ENCODE measurements around the gene RICTOR.
"Not testable (repeated sequence)": the region's sequence is repeated elsewhere in the genome, so short reads cannot be mapped to it uniquely, and the experiment has no call there.

RICTOR gene

GRCh38 chr5:39053189-39053588 lies 21.0 kb downstream of the RICTOR start:
- Histone ChIP-seq H3K4me2 (ENCODE audit: low read length) (no peak overlapping the region), H2BK5ac (ENCODE audit: low read length) (no peak overlapping the region)

GRCh38 chr5:39052141-39052540 lies 22.1 kb downstream of the RICTOR start:
- H2AK5ac ChIP-seq (ENCODE audit: low read length), result no peak overlapping the region
- no peak overlapping the region for H3K23ac ChIP-seq (ENCODE audit: low read length)
- H3K4me3 ChIP-seq (ENCODE audit: low read length), result no peak overlapping the region
- no peak overlapping the region for H3K18ac ChIP-seq (ENCODE audit: low read length)
- no peak overlapping the region for H2BK5ac ChIP-seq (ENCODE audit: low read length)
- no peak overlapping the region for H4K8ac ChIP-seq (ENCODE audit: low read depth, low read length)
- no peak for DNase-seq
- H3K27me3 ChIP-seq (ENCODE audit: insufficient read depth, low read length, poor library complexity), result no peaks in the 10 kb centered on the region
- H3K27ac ChIP-seq (ENCODE audit: low read depth, low read length), result no peak overlapping the region
- H3K4me2 ChIP-seq (ENCODE audit: low read length), result no peak overlapping the region
- WGBS (ENCODE audit: extremely low coverage, insufficient coverage, low lambda C conversion rate), result no CpG with 5 or more reads among the region's 3 CpGs
- no peak overlapping the region for H3K9ac ChIP-seq (ENCODE audit: low read length)
- H3K56ac ChIP-seq (ENCODE audit: low read length), result no peak overlapping the region
- no peak overlapping the region for H4K5ac ChIP-seq (ENCODE audit: low read length)
- H3K36me3 ChIP-seq (ENCODE audit: control insufficient read depth, insufficient read depth, low read length), result no peaks in the 10 kb centered on the region
- H3K4me1 ChIP-seq (ENCODE audit: control insufficient read depth, low read depth, low read length), result no peaks in the 10 kb centered on the region
- no peak overlapping the region for H2BK120ac ChIP-seq (ENCODE audit: low read depth, low read length)
- H2BK15ac ChIP-seq (replicated peaks; ENCODE audit: low read depth), result no peak overlapping the region
- H3K79me2 ChIP-seq (ENCODE audit: control insufficient read depth, insufficient read depth, low read length), result peaks cover 9% of the 10 kb centered on the region
- no peak overlapping the region for H3K4ac ChIP-seq (ENCODE audit: low read depth, low read length)
- peaks cover 9% of the 10 kb centered on the region for H3K79me1 ChIP-seq (ENCODE audit: low read length)

More at GRCh38 chr5:39053189-39053588, 21.0 kb downstream of the RICTOR start:
- peaks cover 4% of the 10 kb centered on the region for H3K79me2 ChIP-seq (ENCODE audit: control insufficient read depth, insufficient read depth, low read length)
- H3K56ac ChIP-seq (ENCODE audit: low read length), result no peak overlapping the region
- peaks cover 6% of the 10 kb centered on the region for H3K79me1 ChIP-seq (ENCODE audit: low read length)
- H2BK15ac ChIP-seq (replicated peaks; ENCODE audit: low read depth), result no peak overlapping the region
- no peak overlapping the region for H2BK120ac ChIP-seq (ENCODE audit: low read depth, low read length)
- H4K5ac ChIP-seq (ENCODE audit: low read length), result no peak overlapping the region
- H4K8ac ChIP-seq (ENCODE audit: low read depth, low read length), result no peak overlapping the region
- H3K9ac ChIP-seq (ENCODE audit: low read length), result no peak overlapping the region
- no peak for DNase-seq
- H3K4ac ChIP-seq (ENCODE audit: low read depth, low read length), result no peak overlapping the region
- H2AK5ac ChIP-seq (ENCODE audit: low read length), result no peak overlapping the region
- H3K27ac ChIP-seq (ENCODE audit: low read depth, low read length), result no peak overlapping the region
- H3K36me3 ChIP-seq (ENCODE audit: control insufficient read depth, insufficient read depth, low read length), result no peaks in the 10 kb centered on the region
- H3K27me3 ChIP-seq (ENCODE audit: insufficient read depth, low read length, poor library complexity), result no peaks in the 10 kb centered on the region
- H3K23ac ChIP-seq (ENCODE audit: low read length), result no peak overlapping the region
- H3K4me3 ChIP-seq (ENCODE audit: low read length), result no peak overlapping the region
- H3K18ac ChIP-seq (ENCODE audit: low read length), result no peak overlapping the region
- no peaks in the 10 kb centered on the region for H3K4me1 ChIP-seq (ENCODE audit: control insufficient read depth, low read depth, low read length)
- no CpG with 5 or more reads among the region's 4 CpGs for WGBS (ENCODE audit: extremely low coverage, insufficient coverage, low lambda C conversion rate)

- peaks cover 8% of the 10 kb centered on the region for H3K79me2 ChIP-seq (ENCODE audit: control insufficient read depth, insufficient read depth, low read length)
- no peak overlapping the region for H3K18ac ChIP-seq (ENCODE audit: low read length)
- no peak overlapping the region for H3K56ac ChIP-seq (ENCODE audit: low read length)
- H3K4me2 ChIP-seq (ENCODE audit: low read length), result no peak overlapping the region
- no peak overlapping the region for H4K8ac ChIP-seq (ENCODE audit: low read depth, low read length)
- no peak overlapping the region for H3K27ac ChIP-seq (ENCODE audit: low read depth, low read length)
- H2BK5ac ChIP-seq (ENCODE audit: low read length), result no peak overlapping the region
- peaks cover 5% of the 10 kb centered on the region for H3K79me1 ChIP-seq (ENCODE audit: low read length)
- H2AK5ac ChIP-seq (ENCODE audit: low read length), result no peak overlapping the region
- no peaks in the 10 kb centered on the region for H3K4me1 ChIP-seq (ENCODE audit: control insufficient read depth, low read depth, low read length)
- H3K4me3 ChIP-seq (ENCODE audit: low read length), result no peak overlapping the region
- H2BK120ac ChIP-seq (ENCODE audit: low read depth, low read length), result no peak overlapping the region
- H3K23ac ChIP-seq (ENCODE audit: low read length), result no peak overlapping the region
- H3K9ac ChIP-seq (ENCODE audit: low read length), result no peak overlapping the region
- no peak overlapping the region for H4K5ac ChIP-seq (ENCODE audit: low read length)
- no peak overlapping the region for H2BK15ac ChIP-seq (replicated peaks; ENCODE audit: low read depth)
- H3K36me3 ChIP-seq (ENCODE audit: control insufficient read depth, insufficient read depth, low read length), result no peaks in the 10 kb centered on the region
- DNase-seq, result no peak
- H3K27me3 ChIP-seq (ENCODE audit: insufficient read depth, low read length, poor library complexity), result no peaks in the 10 kb centered on the region
- H3K4ac ChIP-seq (ENCODE audit: low read depth, low read length), result no peak overlapping the region
- no CpG with 5 or more reads among the region's 1 CpG for WGBS (ENCODE audit: extremely low coverage, insufficient coverage, low lambda C conversion rate)
Measured at GRCh38 chr5:39049315-39049714, 24.9 kb downstream of the RICTOR start.

GRCh38 chr5:39040875-39041274 lies 33.3 kb downstream of the RICTOR start:
- Histone ChIP-seq H3K27ac (ENCODE audit: low read depth, low read length) (no peak overlapping the region), H3K4me2 (ENCODE audit: low read length) (no peak overlapping the region), H2BK5ac (ENCODE audit: low read length) (no peak overlapping the region), H3K79me1 (ENCODE audit: low read length) (peaks cover 2% of the 10 kb centered on the region), H4K8ac (ENCODE audit: low read depth, low read length) (no peak overlapping the region), H3K18ac (ENCODE audit: low read length) (no peak overlapping the region), H3K4me3 (ENCODE audit: low read length) (no peak overlapping the region), H3K79me2 (ENCODE audit: control insufficient read depth, insufficient read depth, low read length) (peaks cover 2% of the 10 kb centered on the region), H3K27me3 (ENCODE audit: insufficient read depth, low read length, poor library complexity) (no peaks in the 10 kb centered on the region), H3K56ac (ENCODE audit: low read length) (no peak overlapping the region), H2BK120ac (ENCODE audit: low read depth, low read length) (no peak overlapping the region), H2AK5ac (ENCODE audit: low read length) (no peak overlapping the region), H3K23ac (ENCODE audit: low read length) (no peak overlapping the region), H3K4ac (ENCODE audit: low read depth, low read length) (no peak overlapping the region), H3K36me3 (ENCODE audit: control insufficient read depth, insufficient read depth, low read length) (no peaks in the 10 kb centered on the region), H3K4me1 (ENCODE audit: control insufficient read depth, low read depth, low read length) (no peaks in the 10 kb centered on the region), H4K5ac (ENCODE audit: low read length) (no peak overlapping the region), H2BK15ac (replicated peaks; ENCODE audit: low read depth) (no peak overlapping the region), H3K9ac (ENCODE audit: low read length) (no peak overlapping the region)
- no peak for DNase-seq
- no CpG with 5 or more reads among the region's 1 CpG for WGBS (ENCODE audit: extremely low coverage, insufficient coverage, low lambda C conversion rate)

- not testable (repeated sequence) for H3K4me1 ChIP-seq (ENCODE audit: control insufficient read depth, low read depth, low read length); H3K27me3 ChIP-seq (ENCODE audit: insufficient read depth, low read length, poor library complexity)
- WGBS (ENCODE audit: extremely low coverage, insufficient coverage, low lambda C conversion rate), result no CpG with 5 or more reads among the region's 12 CpGs
Measured at GRCh38 chr5:39034493-39034892, 39.7 kb downstream of the RICTOR start.

GRCh38 chr5:39031041-39031440 lies 43.2 kb downstream of the RICTOR start:
- H3K4me2 ChIP-seq (ENCODE audit: low read length), result no peak overlapping the region
- no peak overlapping the region for H3K9ac ChIP-seq (ENCODE audit: low read length)
- H4K8ac ChIP-seq (ENCODE audit: low read depth, low read length), result no peak overlapping the region
- no peak overlapping the region for H2BK15ac ChIP-seq (replicated peaks; ENCODE audit: low read depth)
- no peak overlapping the region for H2AK5ac ChIP-seq (ENCODE audit: low read length)
- H3K27me3 ChIP-seq (ENCODE audit: insufficient read depth, low read length, poor library complexity), result no peaks in the 10 kb centered on the region
- H3K79me2 ChIP-seq (ENCODE audit: control insufficient read depth, insufficient read depth, low read length), result peaks cover 3% of the 10 kb centered on the region
- no peak for DNase-seq
- no peak overlapping the region for H3K23ac ChIP-seq (ENCODE audit: low read length)
- H3K18ac ChIP-seq (ENCODE audit: low read length), result no peak overlapping the region
- no peaks in the 10 kb centered on the region for H3K4me1 ChIP-seq (ENCODE audit: control insufficient read depth, low read depth, low read length)
- peaks cover 2% of the 10 kb centered on the region for H3K79me1 ChIP-seq (ENCODE audit: low read length)
- no peak overlapping the region for H2BK120ac ChIP-seq (ENCODE audit: low read depth, low read length)
- no peak overlapping the region for H3K56ac ChIP-seq (ENCODE audit: low read length)
- no peak overlapping the region for H3K4me3 ChIP-seq (ENCODE audit: low read length)
- H3K36me3 ChIP-seq (ENCODE audit: control insufficient read depth, insufficient read depth, low read length), result no peaks in the 10 kb centered on the region
- WGBS (ENCODE audit: extremely low coverage, insufficient coverage, low lambda C conversion rate), result no CpG with 5 or more reads among the region's 1 CpG
- no peak overlapping the region for H4K5ac ChIP-seq (ENCODE audit: low read length)
- no peak overlapping the region for H2BK5ac ChIP-seq (ENCODE audit: low read length)
- H3K27ac ChIP-seq (ENCODE audit: low read depth, low read length), result no peak overlapping the region
- H3K4ac ChIP-seq (ENCODE audit: low read depth, low read length), result no peak overlapping the region

More at GRCh38 chr5:39034493-39034892, 39.7 kb downstream of the RICTOR start:
- H2BK15ac ChIP-seq (replicated peaks; ENCODE audit: low read depth); H3K4me3 ChIP-seq (ENCODE audit: low read length); H3K4me2 ChIP-seq (ENCODE audit: low read length); H4K5ac ChIP-seq (ENCODE audit: low read length); H3K56ac ChIP-seq (ENCODE audit: low read length); H3K79me1 ChIP-seq (ENCODE audit: low read length); H3K27ac ChIP-seq (ENCODE audit: low read depth, low read length); H4K8ac ChIP-seq (ENCODE audit: low read depth, low read length); H3K79me2 ChIP-seq (ENCODE audit: control insufficient read depth, insufficient read depth, low read length); H2BK120ac ChIP-seq (ENCODE audit: low read depth, low read length); H2BK5ac ChIP-seq (ENCODE audit: low read length); H3K9ac ChIP-seq (ENCODE audit: low read length); DNase-seq; H3K18ac ChIP-seq (ENCODE audit: low read length); H3K36me3 ChIP-seq (ENCODE audit: control insufficient read depth, insufficient read depth, low read length); H2AK5ac ChIP-seq (ENCODE audit: low read length); H3K4ac ChIP-seq (ENCODE audit: low read depth, low read length); H3K23ac ChIP-seq (ENCODE audit: low read length): not testable (repeated sequence)

Measured in mesendoderm (in vitro differentiated cells).